GM19193 (cell line): ENCODE measurements around the gene MACO1.

ENCODE experiments used
- POLR2A ChIP-seq: IDR thresholded peaks from 4 replicates; pipeline ENCODE4 v1.6.1; 2011; ENCODE audit not compliant: insufficient read depth, insufficient read length; ENCODE audit errors: extremely low read depth

The MACO1 gene

DNA sequence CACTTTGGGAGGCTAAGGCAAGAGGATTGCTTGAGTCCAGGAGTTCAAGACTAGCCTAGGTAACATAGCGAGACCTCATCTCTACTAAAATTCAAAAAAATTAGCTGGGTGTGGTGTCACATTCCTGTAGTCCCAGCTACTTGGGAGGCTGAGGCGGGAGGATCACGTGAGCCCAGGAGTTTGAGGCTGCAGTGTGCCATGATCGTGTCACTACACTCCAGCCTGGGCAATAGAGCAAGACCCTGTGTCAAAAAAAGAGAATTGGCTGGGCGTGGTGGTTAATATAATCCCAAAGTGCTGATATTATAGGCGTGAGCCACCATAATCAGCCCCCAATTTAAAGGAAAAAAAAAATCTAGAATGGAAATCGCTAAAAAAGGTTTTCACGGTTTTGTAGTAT, 7.0 kb downstream of the MACO1 start:
- no peak for TF ChIP-seq POLR2A

DNA sequence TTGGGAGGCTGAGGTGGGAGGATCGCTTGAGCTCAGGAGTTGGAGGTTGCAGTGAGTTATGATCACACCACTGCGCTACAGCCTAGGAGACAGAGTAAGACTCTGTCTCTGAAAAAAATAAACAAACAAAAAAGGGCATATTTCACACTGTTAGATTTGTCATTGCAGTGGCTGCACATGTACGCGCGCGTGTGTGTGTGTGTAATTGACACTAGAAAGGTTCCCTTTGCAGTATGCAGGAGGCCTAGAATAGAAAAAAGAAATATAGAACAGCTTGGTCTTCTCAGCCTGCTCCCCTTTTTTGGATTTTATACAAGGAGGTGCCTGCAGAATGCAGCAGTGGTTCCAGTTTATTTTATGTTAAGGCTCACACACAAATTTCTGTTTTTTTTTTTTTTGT, 8.6 kb downstream of the MACO1 start:
- no peak for TF ChIP-seq POLR2A

DNA sequence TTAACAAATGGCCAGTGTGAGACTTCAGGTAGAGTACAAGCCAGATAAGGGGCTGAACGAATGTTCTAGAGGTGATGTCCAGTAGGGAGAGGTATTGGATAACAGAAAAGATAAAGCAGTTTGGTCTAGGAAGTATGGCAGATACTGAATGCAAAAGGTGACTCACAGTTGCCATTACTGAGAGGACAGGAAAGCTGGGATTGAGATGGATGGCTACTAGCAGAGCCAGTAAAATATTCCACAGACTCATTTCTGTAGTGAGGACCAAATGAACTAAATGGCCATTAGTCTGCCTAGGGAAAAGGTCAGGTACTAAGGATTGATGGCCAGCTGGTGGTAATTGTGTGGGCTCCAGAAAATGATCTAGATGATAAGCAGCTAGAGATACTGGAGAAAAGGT, 11.5 kb downstream of the MACO1 start:
- no peak for TF ChIP-seq POLR2A

DNA sequence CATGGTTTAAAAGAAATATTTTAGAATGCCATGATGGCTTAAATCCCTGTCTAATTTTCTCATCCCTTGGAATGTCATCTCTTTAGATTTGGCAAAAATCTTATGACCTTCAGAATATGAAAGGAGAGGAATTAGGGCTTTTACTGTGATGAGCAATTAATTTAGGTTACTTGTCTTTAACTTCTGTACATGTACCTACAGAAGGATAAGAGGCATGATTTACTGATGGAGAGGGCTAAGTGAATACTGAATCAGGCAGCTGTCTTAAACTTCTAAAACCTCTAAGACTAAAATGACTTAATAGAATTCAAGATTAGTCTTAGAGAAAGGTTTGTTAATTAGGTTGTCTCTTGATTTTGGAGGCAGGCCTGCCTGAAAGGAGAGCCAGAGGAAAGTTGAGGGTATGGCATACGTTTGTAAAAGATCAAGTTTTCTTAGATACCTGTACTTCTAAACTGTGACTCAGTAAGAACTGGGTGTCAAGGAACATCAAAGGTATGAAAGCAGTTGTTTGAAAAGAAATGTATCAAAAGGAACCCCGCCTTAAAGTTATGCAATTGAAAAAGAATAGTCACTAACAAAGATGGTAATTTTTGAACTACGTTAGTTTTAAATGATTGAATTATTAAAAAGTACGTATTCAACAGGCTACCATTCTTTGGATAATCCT, 12.5 kb downstream of the MACO1 start:
- no peak for TF ChIP-seq POLR2A

DNA sequence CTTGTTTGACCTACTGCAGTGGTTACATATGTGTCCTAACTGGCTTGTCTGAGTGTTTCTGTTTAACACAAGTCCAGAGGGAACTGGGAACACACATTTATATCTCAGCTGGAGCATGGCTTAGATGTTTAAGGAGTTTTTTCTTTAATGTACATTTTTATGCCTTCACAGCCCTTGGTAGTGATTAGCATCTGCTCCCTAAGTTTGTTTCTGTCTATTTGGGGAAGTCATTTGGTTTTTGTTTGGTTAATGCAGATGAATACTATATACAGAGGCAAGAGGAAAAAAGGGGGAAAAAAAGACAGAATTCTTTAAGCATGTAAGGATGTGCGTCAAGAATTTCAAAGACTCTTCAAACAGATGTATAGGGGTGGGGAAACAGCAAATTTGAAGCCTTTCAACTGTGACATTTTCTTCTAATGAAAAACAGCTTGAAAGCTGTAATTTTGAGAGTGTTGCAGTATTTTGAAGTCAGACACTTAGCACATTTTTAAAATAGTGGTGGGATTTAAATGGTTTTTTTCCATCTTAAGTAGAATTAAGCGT, 15.4 kb downstream of the MACO1 start:
- TF ChIP-seq POLR2A = no peak

DNA sequence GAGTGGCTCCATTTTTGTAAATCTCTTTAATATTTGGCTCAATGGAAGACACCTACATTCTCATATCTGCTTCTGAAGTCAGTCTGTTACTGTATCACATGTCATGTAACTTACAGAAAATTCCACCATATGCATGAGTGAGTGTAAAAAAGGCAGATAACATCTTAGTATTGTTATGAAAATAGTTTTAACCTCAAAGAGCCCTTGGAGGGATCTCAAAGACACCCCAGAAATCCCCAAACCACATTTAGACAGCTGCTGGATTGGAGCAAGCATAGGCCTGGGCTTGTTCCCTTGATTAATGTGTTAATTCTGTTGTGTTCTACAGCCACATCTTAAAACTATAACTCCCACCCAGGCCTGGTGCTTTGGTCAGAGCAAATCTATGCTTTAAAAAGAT, 16.9 kb downstream of the MACO1 start:
- no peak for TF ChIP-seq POLR2A

DNA sequence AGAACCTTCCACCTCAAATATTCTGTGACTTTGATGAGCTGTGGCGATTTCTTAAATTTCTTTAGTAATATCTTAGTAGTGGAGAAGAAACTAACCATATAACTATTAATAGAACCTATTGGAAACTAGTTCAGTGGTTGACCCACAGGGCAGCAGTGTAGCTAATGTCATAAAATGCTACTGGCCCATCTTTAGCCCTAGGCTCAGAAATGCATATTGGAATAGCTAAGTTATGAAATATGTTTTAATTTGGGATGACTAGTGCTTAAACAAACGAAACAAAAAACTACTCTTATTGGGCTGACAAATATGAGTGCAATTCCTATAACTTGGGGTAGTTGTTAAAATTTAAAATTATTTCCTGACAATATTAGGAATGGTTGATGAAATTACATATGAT, 20.2 kb downstream of the MACO1 start:
- TF ChIP-seq POLR2A = no peak

DNA sequence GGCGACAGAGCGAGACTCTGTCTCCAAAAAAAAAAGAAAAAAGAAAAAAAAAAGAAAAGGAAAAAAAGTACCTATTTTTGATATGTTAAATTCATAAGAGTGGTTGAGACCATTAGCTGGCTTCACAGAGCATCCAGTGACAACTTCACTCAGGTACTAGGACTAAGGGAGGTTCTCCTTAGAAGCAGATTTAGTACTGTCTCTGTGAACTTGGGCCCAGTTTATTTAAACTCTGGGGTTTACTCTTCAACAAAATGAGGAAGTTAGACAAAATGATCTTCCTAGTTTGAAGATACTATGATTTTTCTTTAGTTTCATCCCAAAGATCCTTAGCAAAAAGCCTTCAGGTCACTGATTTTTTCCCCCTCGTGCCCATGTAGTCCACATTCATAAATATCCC, 21.2 kb downstream of the MACO1 start:
- no peak for TF ChIP-seq POLR2A

DNA sequence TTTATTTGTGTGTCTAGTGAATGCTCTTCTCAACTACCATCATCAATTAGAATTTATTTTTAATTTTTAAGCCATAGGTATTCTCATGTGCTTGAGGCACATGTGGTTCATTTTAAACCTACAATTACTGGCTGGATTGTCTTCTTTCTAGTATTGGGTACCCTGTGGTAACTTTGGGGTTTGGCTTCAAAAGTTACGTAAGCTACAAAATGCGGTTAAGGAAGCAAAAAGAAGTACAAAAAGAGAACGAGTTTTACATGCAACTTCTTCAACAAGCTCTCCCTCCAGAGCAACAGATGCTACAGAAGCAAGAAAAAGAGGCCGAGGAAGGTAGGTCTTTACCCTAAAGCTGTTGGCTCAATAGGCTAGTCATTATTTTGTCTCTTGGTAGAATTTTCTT, 25.8 kb downstream of the MACO1 start:
- TF ChIP-seq POLR2A = no peak

DNA sequence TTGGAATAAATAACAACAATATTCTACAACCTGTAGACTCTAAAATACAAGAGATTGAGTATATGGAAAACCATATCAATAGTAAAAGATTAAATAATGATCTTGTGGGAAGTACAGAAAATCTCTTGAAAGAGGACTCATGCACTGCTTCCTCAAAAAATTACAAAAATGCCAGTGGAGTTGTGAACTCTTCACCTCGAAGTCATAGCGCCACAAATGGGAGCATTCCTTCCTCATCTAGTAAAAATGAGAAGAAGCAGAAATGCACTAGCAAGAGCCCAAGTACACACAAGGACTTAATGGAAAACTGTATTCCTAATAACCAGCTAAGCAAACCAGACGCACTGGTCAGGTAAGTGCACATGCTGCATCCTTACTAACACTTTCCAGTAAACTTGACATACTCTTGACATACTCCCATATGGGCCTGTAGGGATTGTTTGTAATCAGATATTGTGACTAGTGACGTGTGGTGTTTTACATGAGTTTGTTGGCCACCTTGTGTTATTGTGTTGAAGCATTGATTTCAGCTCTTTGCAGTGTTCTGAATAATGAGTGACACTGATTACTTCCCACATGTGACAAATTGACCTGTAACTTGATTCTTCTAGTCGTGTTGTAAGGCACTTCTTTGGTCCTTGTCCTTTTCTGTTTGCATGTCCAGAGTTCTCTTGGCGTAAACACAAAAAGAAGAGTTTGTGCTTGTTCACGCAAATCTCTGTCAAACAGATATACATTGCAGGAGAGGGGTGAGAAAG, 28.0 kb downstream of the MACO1 start:
- TF ChIP-seq POLR2A = no peak

DNA sequence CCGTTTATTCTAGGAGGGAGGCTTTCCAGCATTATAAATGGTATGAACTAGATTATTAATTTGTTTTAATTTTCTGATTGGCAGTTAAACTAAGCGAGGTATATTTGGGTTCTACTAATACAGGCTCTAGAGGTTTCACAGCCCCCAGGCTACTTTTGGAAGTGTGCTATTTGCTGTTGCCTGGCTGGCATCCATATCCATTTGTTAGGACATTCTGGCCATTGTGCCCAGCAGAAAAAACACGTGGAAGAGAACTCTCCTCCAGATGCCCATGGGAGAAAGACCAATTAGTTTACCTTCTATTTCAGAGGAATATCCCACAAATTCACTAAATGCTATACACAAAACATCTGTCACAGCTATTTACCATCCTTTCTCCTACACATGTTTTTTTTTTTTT, 29.3 kb downstream of the MACO1 start:
- no peak for TF ChIP-seq POLR2A

DNA sequence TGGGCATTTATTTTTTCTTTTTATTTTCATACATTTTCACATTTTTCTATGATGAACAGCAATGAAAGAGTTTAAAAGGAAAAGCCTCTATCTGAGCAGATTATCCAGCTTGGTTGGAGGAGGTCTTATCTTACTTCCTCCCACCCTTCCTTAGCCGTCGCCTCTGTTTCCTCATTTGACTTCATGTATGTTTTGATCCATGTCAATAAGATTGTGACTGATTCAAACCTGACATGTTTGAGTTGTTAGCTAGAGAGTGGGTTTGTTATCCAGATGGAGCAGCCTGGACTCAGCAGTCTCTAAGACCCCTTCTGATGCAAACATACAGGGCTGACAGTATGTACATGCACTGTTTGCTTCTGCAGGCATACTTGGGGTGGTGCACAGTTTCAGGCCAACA, 31.2 kb downstream of the MACO1 start:
- TF ChIP-seq POLR2A = no peak

DNA sequence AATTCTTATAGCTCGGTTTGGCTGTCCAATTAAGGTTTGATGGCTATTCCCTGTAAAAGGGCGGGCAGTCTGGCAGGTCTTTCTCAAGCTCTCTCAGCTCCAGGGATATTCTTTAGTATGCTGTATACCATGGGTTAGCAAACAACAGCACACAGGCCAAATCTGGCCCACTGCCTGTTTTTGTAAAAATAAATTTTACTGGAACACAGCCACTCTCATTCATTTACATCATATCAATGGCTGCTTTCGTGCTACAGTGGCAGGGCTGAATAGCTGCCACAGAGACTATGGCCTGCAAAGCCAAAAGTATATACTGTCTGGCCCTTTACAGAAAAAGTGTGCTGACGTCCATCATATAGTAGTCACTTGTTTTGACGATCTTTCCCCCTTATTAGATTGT, 32.0 kb downstream of the MACO1 start:
- TF ChIP-seq POLR2A = no peak

DNA sequence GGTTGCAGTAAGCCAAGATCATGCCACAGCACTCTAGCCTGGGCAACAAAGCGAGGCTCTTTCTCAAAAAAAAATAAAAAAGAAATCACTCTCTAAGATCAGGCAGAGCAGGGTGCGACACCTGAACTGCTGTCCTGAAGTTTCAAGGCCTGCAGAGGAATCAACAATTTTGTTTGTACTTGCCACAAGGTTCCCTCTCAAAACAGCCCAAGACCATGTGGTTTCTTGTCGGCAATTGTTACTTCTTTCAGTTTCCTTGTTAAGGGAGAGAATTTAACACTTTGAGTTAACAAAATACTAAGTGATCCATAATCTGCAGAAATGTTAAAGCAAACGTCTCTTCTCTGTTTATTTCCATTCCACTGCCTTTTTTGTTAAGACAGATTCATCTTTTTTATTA, 36.5 kb downstream of the MACO1 start:
- no peak for TF ChIP-seq POLR2A

DNA sequence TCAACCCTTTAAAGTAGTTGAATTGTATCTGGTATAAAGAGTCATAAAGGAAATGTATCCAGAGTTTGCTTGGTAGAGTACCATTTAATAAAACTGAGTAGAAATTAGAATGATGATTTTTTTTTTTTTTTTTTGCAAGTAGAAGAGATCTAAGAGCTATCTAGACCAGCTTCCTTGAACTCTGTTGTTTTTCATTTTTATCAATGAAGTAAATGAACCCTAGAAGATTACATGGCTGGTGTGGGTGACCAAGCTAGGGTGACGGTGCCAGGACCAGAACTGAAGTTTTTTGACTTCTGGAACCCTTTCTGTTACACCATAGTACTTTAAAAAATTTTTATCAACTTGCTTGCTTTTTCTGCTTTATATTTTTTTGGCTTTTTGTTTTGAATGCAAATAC, 36.9 kb downstream of the MACO1 start:
- no peak for TF ChIP-seq POLR2A

DNA sequence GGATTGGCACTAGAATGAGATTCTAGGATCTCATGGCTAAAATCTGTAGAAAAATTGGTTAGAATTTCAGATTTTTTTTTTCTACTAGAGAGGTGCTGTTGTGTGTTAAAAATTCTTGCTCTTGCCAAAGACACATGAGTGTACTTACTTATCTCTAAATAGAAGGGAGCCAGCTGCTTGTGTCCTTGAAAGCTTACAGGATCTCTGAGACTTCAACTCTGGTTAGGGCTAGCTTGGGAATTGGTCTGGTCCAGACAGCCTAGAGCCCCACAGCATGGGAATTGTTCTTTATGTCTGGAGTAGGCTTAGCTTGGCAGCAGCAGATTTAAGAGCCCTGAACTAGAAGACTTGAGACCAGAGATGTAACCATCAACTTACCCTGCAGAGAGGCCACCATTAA, 37.3 kb downstream of the MACO1 start:
- TF ChIP-seq POLR2A = no peak
